Measurements from ENCODE around the gene METTL24.
A peak's percentile ranks its signal among the peaks of the same experiment; 100 is the strongest.

Gene METTL24

GRCh38 chr6:110334423-110335180 lies 23.5 kb downstream of the METTL24 start:
- H3K27ac ChIP-seq: no peak overlapping the region
- TF ChIP-seq CTCF (conservative IDR thresholded peaks at IDR 0.05): no peak

GRCh38 chr6:110332281-110332680 lies 25.9 kb downstream of the METTL24 start:
- H3K27ac ChIP-seq: no peak overlapping the region
- no peak for TF ChIP-seq CTCF (conservative IDR thresholded peaks at IDR 0.05)

- H3K27ac ChIP-seq: no peak overlapping the region
- TF ChIP-seq CTCF (conservative IDR thresholded peaks at IDR 0.05): no peak
Measured at GRCh38 chr6:110331816-110332215, 26.3 kb downstream of the METTL24 start.

- H3K27ac ChIP-seq: no peak overlapping the region
- no peak for TF ChIP-seq CTCF (conservative IDR thresholded peaks at IDR 0.05)
Measured at GRCh38 chr6:110331390-110331789, 26.8 kb downstream of the METTL24 start.

GRCh38 chr6:110329714-110330436 lies 28.3 kb downstream of the METTL24 start:
- no peak for TF ChIP-seq CTCF (conservative IDR thresholded peaks at IDR 0.05)
- H3K27ac ChIP-seq: peak overlapping the region; percentile 55

GRCh38 chr6:110329348-110329713 lies 28.8 kb downstream of the METTL24 start:
- peak overlapping the region; percentile 55 for H3K27ac ChIP-seq
- no peak for TF ChIP-seq CTCF (conservative IDR thresholded peaks at IDR 0.05)

- TF ChIP-seq CTCF (conservative IDR thresholded peaks at IDR 0.05): no peak
- H3K27ac ChIP-seq: no peak overlapping the region
Measured at GRCh38 chr6:110328259-110328658, 29.9 kb downstream of the METTL24 start.

Measured in VCaP (cell line).